HepG2 (cell line): ENCODE measurements around the gene ITGB2. TPM values are rescaled to one million over a fixed set of nuclear protein-coding genes. Genes with fewer than 3 reads are reported as not detected.
"Not testable (repeated sequence)": the region's sequence is repeated elsewhere in the genome, so short reads cannot be mapped to it uniquely, and the experiment has no call there.

Experiments
- ARNTL ChIP-seq: sonication (generic); formaldehyde crosslinking; IDR thresholded peaks from 2 replicates; pipeline ENCODE4 v1.4.0; 2020; ENCODE audit warnings: mild to moderate bottlenecking, missing genetic modification reagents
- CREM ChIP-seq, 2 experiments: sonication (generic) in 1 of 2; formaldehyde crosslinking in 1 of 2; IDR thresholded peaks; 2 replicates each; pipeline versions ENCODE4 v1.4.0 to v1.6.1; 2016 to 2020; ENCODE audit warnings: antibody characterized with exemption in 1 of 2, mild to moderate bottlenecking in 1 of 2, missing genetic modification reagents in 1 of 2
- ETV5 ChIP-seq: IDR thresholded peaks from 2 replicates; pipeline ENCODE4 v1.6.1; 2018; ENCODE audit warnings: missing biosample characterization, missing genetic modification reagents, inconsistent platforms, borderline replicate concordance
- HNF1A ChIP-seq, 2 experiments: sonication (generic) in 1 of 2; formaldehyde crosslinking in 1 of 2; IDR thresholded peaks; 2 replicates each; pipeline versions ENCODE4 v1.4.0 to v1.6.1; 2016 to 2020; ENCODE audit warnings: borderline replicate concordance in 1 of 2, low read depth in 1 of 2, mild to moderate bottlenecking in 1 of 2, missing genetic modification reagents in 1 of 2
- ISL2 ChIP-seq: sonication (generic); formaldehyde crosslinking; IDR thresholded peaks from 2 replicates; pipeline ENCODE4 v1.5.0; 2020; ENCODE audit warnings: missing genetic modification reagents
- MXD4 ChIP-seq: IDR thresholded peaks from 2 replicates; pipeline ENCODE4 v1.6.1; 2016; ENCODE audit warnings: mild to moderate bottlenecking, missing biosample characterization, missing genetic modification reagents
- POGK ChIP-seq: sonication (generic); formaldehyde crosslinking; conservative IDR thresholded peaks from 2 replicates; pipeline ENCODE4 v1.8.0; 2022; ENCODE audit warnings: mild to moderate bottlenecking, moderate library complexity, missing genetic modification reagents
- POLR2A ChIP-seq, 2 experiments: IDR thresholded peaks; 2 replicates each; pipeline ENCODE4 v1.6.1; 2011; ENCODE audit warnings: low read depth in 2 of 2, low read length in 2 of 2, mild to moderate bottlenecking in 1 of 2, moderate library complexity in 1 of 2; ENCODE audit not compliant: insufficient read depth in 1 of 2
- RXRB ChIP-seq: IDR thresholded peaks from 2 replicates; pipeline ENCODE4 v1.6.1; 2016; ENCODE audit warnings: borderline replicate concordance, missing genetic modification reagents, missing compliant biosample characterization
- SAFB2 ChIP-seq: sonication (generic); formaldehyde crosslinking; IDR thresholded peaks from 2 replicates; pipeline ENCODE4 v1.5.1; 2020; ENCODE audit warnings: missing genetic modification reagents, low read depth, mild to moderate bottlenecking, borderline replicate concordance
- SALL1 ChIP-seq: sonication (generic); formaldehyde crosslinking; IDR thresholded peaks from 2 replicates; pipeline ENCODE4 v1.8.0; 2022; ENCODE audit warnings: mild to moderate bottlenecking, missing genetic modification reagents
- UBTF ChIP-seq: sonication (generic); formaldehyde crosslinking; IDR thresholded peaks from 2 replicates; pipeline ENCODE4 v1.4.0; 2020; ENCODE audit warnings: mild to moderate bottlenecking, missing genetic modification reagents
- ZNF703 ChIP-seq: sonication (generic); formaldehyde crosslinking; IDR thresholded peaks from 2 replicates; pipeline ENCODE4 v1.5.1; 2020; ENCODE audit warnings: missing genetic modification reagents, mild to moderate bottlenecking, moderate library complexity, borderline replicate concordance
- ZNF710 ChIP-seq: sonication (generic); formaldehyde crosslinking; IDR thresholded peaks from 2 replicates; pipeline ENCODE4 v1.5.0; 2020; ENCODE audit warnings: mild to moderate bottlenecking, missing genetic modification reagents, borderline replicate concordance
- polyA plus RNA-seq, 8 experiments: library from polyadenylated mRNA; depleted of rRNA in 3 of 8; stranded (reverse) in 7 of 8; unstranded in 1 of 8; fragments of >200 nt; fragmentation: Illumina TruSeq in 4 of 8; extraction: Trizol in 4 of 8; gene quantifications; 2 replicates each; pipeline versions ENCODE4 v1.2.1 to v1.2.3, GENCODE V29; 2011 to 2016; ENCODE audit warnings: low read depth in 4 of 8, missing spikeins in 1 of 8, mixed read lengths in 1 of 8; ENCODE audit not compliant: insufficient read depth in 1 of 8
- total RNA-seq, 5 experiments: library from RNA; depleted of rRNA; stranded (reverse); fragments of >200 nt; fragmentation: Illumina TruSeq; extraction: Trizol; gene quantifications; 2 replicates each; pipeline ENCODE4 v1.2.3, GENCODE V29; 2016; ENCODE audit warnings: low read depth in 1 of 5

ITGB2 gene
- total and polyA plus RNA-seq, 2 of the 13 experiments (the other 11 are each of a cell fraction or from before 2014, with no cell fraction given), result 4.2 to 18.0 TPM

GRCh38 chr21:44912506-44913412, 7.9 kb downstream of the ITGB2 start (continued):
- TF ChIP-seq MXD4 (CRISPR knock-in tag) (peak; percentile 70; the same call in 1 of the 2 replicates), ARNTL (CRISPR knock-in tag) (peak; percentile 74), ETV5 (CRISPR knock-in tag) (peak; percentile 42; the same call in 1 of the 2 replicates), ISL2 (CRISPR knock-in tag) (0 out of 2 replicates have a peak, but pooled peaks have one; percentile 10), POLR2A (IDR thresholded peaks at IDR 0.05; ENCODE audit: insufficient read depth in 1 of 2, low read depth in 2 of 2, low read length in 2 of 2) (peak in 1 of 2 experiments; percentile 32; a peak in 1 of 4 replicates), UBTF (CRISPR knock-in tag) (peak; percentile 71; the same call in 1 of the 2 replicates), SAFB2 (CRISPR knock-in tag) (peak; percentile 25; the same call in 1 of the 2 replicates), HNF1A (CRISPR knock-in tag; IDR thresholded peaks at IDR 0.05; ENCODE audit: borderline replicate concordance) (0 out of 2 replicates have a peak, but pooled peaks have one; percentile 28), CREM (IDR thresholded peaks at IDR 0.05) (peak; percentile 78), SALL1 (peak; percentile 87), POGK (CRISPR knock-in tag) (peak; percentile 51; the same call in 1 of the 2 replicates), ZNF710 (CRISPR knock-in tag) (peak; percentile 36; the same call in 1 of the 2 replicates), ZNF703 (CRISPR knock-in tag) (peak; percentile 88; the same call in 1 of the 2 replicates), RXRB (CRISPR knock-in tag) (peak; percentile 54)
- not testable (repeated sequence) for TF ChIP-seq HNF1A (IDR thresholded peaks at IDR 0.05; ENCODE audit: low read depth); CREM (CRISPR knock-in tag; IDR thresholded peaks at IDR 0.05)
